ENCODE measurements around the gene KLHL18.
"Not testable (repeated sequence)": the region's sequence is repeated elsewhere in the genome, so short reads cannot be mapped to it uniquely, and the experiment has no call there.

The KLHL18 gene

GRCh38 chr3:47282424-47283192 is at the start of gene KLHL18, which contains the start of gene KIF9:
KLHL18 (plus strand) TSS chr3:47282944; CDS start chr3:47282966, 22 bp downstream.
KIF9 (minus strand) TSS chr3:47282799; CDS start chr3:47277374, 5,425 bp downstream.
- H3K27ac ChIP-seq (ENCODE audit: low read depth, low read length), result peak within 1 kb of the TSS; percentile 98
- peaks cover 9% of the 10 kb centered on the region for H3K4me1 ChIP-seq (ENCODE audit: control insufficient read depth, insufficient read depth, low read length)

GRCh38 chr3:47238017-47238416 is 44.7 kb upstream of the KLHL18 start:
- no peaks in the 10 kb centered on the region for H3K4me1 ChIP-seq (ENCODE audit: control insufficient read depth, insufficient read depth, low read length)
- no peaks in the 10 kb centered on the region for H3K27me3 ChIP-seq (ENCODE audit: control insufficient read depth, insufficient read depth, low read length)
- no peak overlapping the region for H3K9ac ChIP-seq (ENCODE audit: low read length)
- H3K4me3 ChIP-seq (ENCODE audit: low read length), result no peak overlapping the region
- no peaks in the 10 kb centered on the region for H3K36me3 ChIP-seq (ENCODE audit: control insufficient read depth, insufficient read depth, low read length)
- H3K27ac ChIP-seq (ENCODE audit: low read depth, low read length), result no peak overlapping the region

More at GRCh38 chr3:47282424-47283192, at the start of gene KLHL18, which contains the start of gene KIF9:
- H3K36me3 ChIP-seq (ENCODE audit: control insufficient read depth, insufficient read depth, low read length), result no peaks in the 10 kb centered on the region
- H3K27me3 ChIP-seq (ENCODE audit: control insufficient read depth, insufficient read depth, low read length), result no peaks in the 10 kb centered on the region
- H3K4me3 ChIP-seq (ENCODE audit: low read length), result peak within 1 kb of the TSS; percentile 95
- peak within 1 kb of the TSS; percentile 86 for H3K9ac ChIP-seq (ENCODE audit: low read length)

GRCh38 chr3:47239929-47240328 is 42.8 kb upstream of the KLHL18 start:
- Histone ChIP-seq H3K27me3 (ENCODE audit: control insufficient read depth, insufficient read depth, low read length) (no peaks in the 10 kb centered on the region), H3K4me1 (ENCODE audit: control insufficient read depth, insufficient read depth, low read length) (no peaks in the 10 kb centered on the region), H3K4me3 (ENCODE audit: low read length) (no peak overlapping the region), H3K9ac (ENCODE audit: low read length) (no peak overlapping the region), H3K27ac (ENCODE audit: low read depth, low read length) (no peak overlapping the region), H3K36me3 (ENCODE audit: control insufficient read depth, insufficient read depth, low read length) (no peaks in the 10 kb centered on the region)

- Histone ChIP-seq H3K4me1 (ENCODE audit: control insufficient read depth, insufficient read depth, low read length) (no peaks in the 10 kb centered on the region), H3K27ac (ENCODE audit: low read depth, low read length) (no peak overlapping the region), H3K4me3 (ENCODE audit: low read length) (no peak overlapping the region), H3K9ac (ENCODE audit: low read length) (no peak overlapping the region), H3K27me3 (ENCODE audit: control insufficient read depth, insufficient read depth, low read length) (no peaks in the 10 kb centered on the region), H3K36me3 (ENCODE audit: control insufficient read depth, insufficient read depth, low read length) (no peaks in the 10 kb centered on the region)
Measured at GRCh38 chr3:47243419-47244147, 39.2 kb upstream of the KLHL18 start.

GRCh38 chr3:47244531-47245100 is 38.1 kb upstream of the KLHL18 start:
- no peak overlapping the region for H3K27ac ChIP-seq (ENCODE audit: low read depth, low read length)
- no peak overlapping the region for H3K9ac ChIP-seq (ENCODE audit: low read length)
- H3K36me3 ChIP-seq (ENCODE audit: control insufficient read depth, insufficient read depth, low read length), result no peaks in the 10 kb centered on the region
- H3K4me1 ChIP-seq (ENCODE audit: control insufficient read depth, insufficient read depth, low read length), result no peaks in the 10 kb centered on the region
- no peaks in the 10 kb centered on the region for H3K27me3 ChIP-seq (ENCODE audit: control insufficient read depth, insufficient read depth, low read length)
- no peak overlapping the region for H3K4me3 ChIP-seq (ENCODE audit: low read length)

GRCh38 chr3:47245271-47245670 is 37.5 kb upstream of the KLHL18 start:
- Histone ChIP-seq H3K27me3 (ENCODE audit: control insufficient read depth, insufficient read depth, low read length) (no peaks in the 10 kb centered on the region), H3K9ac (ENCODE audit: low read length) (no peak overlapping the region), H3K4me1 (ENCODE audit: control insufficient read depth, insufficient read depth, low read length) (no peaks in the 10 kb centered on the region), H3K36me3 (ENCODE audit: control insufficient read depth, insufficient read depth, low read length) (no peaks in the 10 kb centered on the region), H3K27ac (ENCODE audit: low read depth, low read length) (no peak overlapping the region), H3K4me3 (ENCODE audit: low read length) (no peak overlapping the region)

GRCh38 chr3:47247131-47248064 is 35.3 kb upstream of the KLHL18 start:
- Histone ChIP-seq H3K9ac (ENCODE audit: low read length) (no peak overlapping the region), H3K4me1 (ENCODE audit: control insufficient read depth, insufficient read depth, low read length) (no peaks in the 10 kb centered on the region), H3K27me3 (ENCODE audit: control insufficient read depth, insufficient read depth, low read length) (no peaks in the 10 kb centered on the region), H3K4me3 (ENCODE audit: low read length) (no peak overlapping the region), H3K27ac (ENCODE audit: low read depth, low read length) (no peak overlapping the region), H3K36me3 (ENCODE audit: control insufficient read depth, insufficient read depth, low read length) (no peaks in the 10 kb centered on the region)

- no peaks in the 10 kb centered on the region for H3K36me3 ChIP-seq (ENCODE audit: control insufficient read depth, insufficient read depth, low read length)
- no peak overlapping the region for H3K9ac ChIP-seq (ENCODE audit: low read length)
- H3K27ac ChIP-seq (ENCODE audit: low read depth, low read length), result no peak overlapping the region
Measured at GRCh38 chr3:47250309-47251060, 32.3 kb upstream of the KLHL18 start.

GRCh38 chr3:47251085-47251484 is 31.7 kb upstream of the KLHL18 start:
- not testable (repeated sequence) for H3K27me3 ChIP-seq (ENCODE audit: control insufficient read depth, insufficient read depth, low read length)

More at GRCh38 chr3:47250309-47251060, 32.3 kb upstream of the KLHL18 start:
- Histone ChIP-seq H3K27me3 (ENCODE audit: control insufficient read depth, insufficient read depth, low read length) (no peaks in the 10 kb centered on the region), H3K4me3 (ENCODE audit: low read length) (no peak overlapping the region), H3K4me1 (ENCODE audit: control insufficient read depth, insufficient read depth, low read length) (no peaks in the 10 kb centered on the region)

GRCh38 chr3:47251689-47252088 is 31.1 kb upstream of the KLHL18 start:
- no peak overlapping the region for H3K4me3 ChIP-seq (ENCODE audit: low read length)
- no peaks in the 10 kb centered on the region for H3K36me3 ChIP-seq (ENCODE audit: control insufficient read depth, insufficient read depth, low read length)
- H3K4me1 ChIP-seq (ENCODE audit: control insufficient read depth, insufficient read depth, low read length), result no peaks in the 10 kb centered on the region
- no peak overlapping the region for H3K9ac ChIP-seq (ENCODE audit: low read length)
- H3K27me3 ChIP-seq (ENCODE audit: control insufficient read depth, insufficient read depth, low read length), result no peaks in the 10 kb centered on the region
- no peak overlapping the region for H3K27ac ChIP-seq (ENCODE audit: low read depth, low read length)

More at GRCh38 chr3:47251085-47251484, 31.7 kb upstream of the KLHL18 start:
- H3K4me3 ChIP-seq (ENCODE audit: low read length); H3K4me1 ChIP-seq (ENCODE audit: control insufficient read depth, insufficient read depth, low read length); H3K36me3 ChIP-seq (ENCODE audit: control insufficient read depth, insufficient read depth, low read length); H3K9ac ChIP-seq (ENCODE audit: low read length); H3K27ac ChIP-seq (ENCODE audit: low read depth, low read length): not testable (repeated sequence)

GRCh38 chr3:47256331-47256730 is 26.4 kb upstream of the KLHL18 start:
- H3K27me3 ChIP-seq (ENCODE audit: control insufficient read depth, insufficient read depth, low read length); H3K27ac ChIP-seq (ENCODE audit: low read depth, low read length); H3K4me3 ChIP-seq (ENCODE audit: low read length); H3K36me3 ChIP-seq (ENCODE audit: control insufficient read depth, insufficient read depth, low read length); H3K9ac ChIP-seq (ENCODE audit: low read length); H3K4me1 ChIP-seq (ENCODE audit: control insufficient read depth, insufficient read depth, low read length): not testable (repeated sequence)
